SH-SY5Y (cell line): Measurements from ENCODE around the gene PPP1R1C.

ENCODE experiments used
- GATA2 ChIP-seq: IDR thresholded peaks from 2 replicates; pipeline ENCODE4 v1.6.1; 2011; ENCODE audit warnings: mild to moderate bottlenecking, low read depth, low read length
- GATA3 ChIP-seq: IDR thresholded peaks from 2 replicates; pipeline ENCODE4 v1.6.1; 2011; ENCODE audit warnings: low read depth, mild to moderate bottlenecking, low read length, moderate library complexity

DNA sequence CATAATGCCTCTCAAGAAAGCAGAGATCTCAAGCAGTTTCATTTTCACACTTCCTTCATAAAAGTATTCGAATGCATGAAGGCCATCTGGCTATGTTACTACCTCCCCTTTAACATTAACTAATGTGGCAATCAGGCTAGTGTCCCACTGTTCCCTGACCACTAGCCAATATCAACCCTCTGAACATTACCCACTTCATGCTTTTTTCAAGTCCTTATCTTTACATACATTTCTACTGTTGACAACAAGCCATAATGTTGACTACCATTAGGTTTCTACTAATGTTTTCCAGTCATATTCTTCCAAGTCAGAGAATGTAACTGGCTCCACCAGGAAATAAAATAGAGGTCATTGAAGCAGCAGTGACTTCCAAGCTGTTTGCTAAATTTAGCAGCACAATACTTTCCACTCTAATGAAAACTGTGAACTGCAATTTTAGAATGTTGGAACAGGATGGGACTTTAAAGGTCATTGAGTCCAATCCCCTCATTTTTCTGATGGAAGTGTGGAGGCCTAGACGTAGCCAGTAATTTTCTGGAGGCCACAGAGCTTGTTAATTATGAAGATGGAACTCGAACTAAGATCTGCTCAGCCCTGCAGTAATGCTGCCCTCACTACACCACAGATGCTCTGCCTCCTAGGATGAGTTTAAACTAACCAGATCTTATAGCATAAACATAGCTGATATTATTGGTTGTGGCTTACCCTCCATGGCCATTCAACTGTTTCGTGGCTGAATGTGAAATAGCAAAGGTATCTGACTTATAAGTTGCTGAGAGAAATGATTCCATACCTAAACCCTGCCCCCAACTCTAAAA, 630 bp upstream of the PPP1R1C start:
- TF ChIP-seq GATA2 (no peak), GATA3 (no peak)
